B cell (primary cell): ENCODE measurements around the gene TWIST2.

Experiments used
- CTCF ChIP-seq: fragments of 200-600 bp; IDR thresholded peaks from one replicate; pipeline ENCODE4 v1.8.0; 2022; ENCODE audit warnings: antibody characterized with exemption, mild to moderate bottlenecking
- EZH2 ChIP-seq: IDR thresholded peaks from 2 replicates; pipeline ENCODE4 v1.6.1; 2012; ENCODE audit warnings: borderline replicate concordance, low read depth, mild to moderate bottlenecking, moderate library complexity, low read length; ENCODE audit not compliant: insufficient read depth, poor library complexity, severe bottlenecking

GRCh38 chr2:238912916-238913875, 65.3 kb downstream of the TWIST2 start:
- TF ChIP-seq CTCF (no peak), EZH2 (no peak)
